SU-DHL-6 (cell line): ENCODE measurements around the gene MAP1B.

Experiments
- CTCF ChIP-seq: fragments of 200-600 bp; sonication (generic); IDR thresholded peaks from one replicate; pipeline ENCODE4 v1.5.1; 2017; ENCODE audit warnings: antibody characterized with exemption, mild to moderate bottlenecking, low read length, moderate library complexity; ENCODE audit not compliant: insufficient read depth, poor library complexity, severe bottlenecking
- EZH2phosphoT487 ChIP-seq: fragments of 200-600 bp; sonication (generic), shearing (Covaris generic); conservative IDR thresholded peaks from 2 replicates; pipeline ENCODE4 v1.6.1; 2018; ENCODE audit warnings: mild to moderate bottlenecking, antibody characterized with exemption, low read length, moderate library complexity, mixed read lengths

GRCh38 chr5:72167257-72167656 lies 60.0 kb downstream of the MAP1B start:
- TF ChIP-seq CTCF (no peak), EZH2phosphoT487 (no peak)
